ENCODE measurements around the gene FBXW12.

FBXW12 gene

GRCh38 chr3:48410205-48411040 lies 38.4 kb downstream of the FBXW12 start:
- no peak overlapping the region for H3K4me3 ChIP-seq (ENCODE audit: low read depth, low read length)
- POLR2A ChIA-PET = no interaction called here
- TF ChIP-seq CTCF (IDR thresholded peaks at IDR 0.05; ENCODE audit: insufficient read depth, low read length, missing control alignments) = no peak
- no peak for DNase-seq (ENCODE audit: low read depth, low spot score)
- CTCF ChIA-PET = interaction anchor here (3.3 to 16.0 kb wide), 2 partner anchors 9 to 20 kb away, joined by 16 to 749 read pairs; partner anchors contain the start of gene PLXNB1

GRCh38 chr3:48411041-48411588 lies 39.1 kb downstream of the FBXW12 start:
- DNase-seq (ENCODE audit: low read depth, low spot score) = no peak
- ChIA-PET CTCF (interaction anchor here (3.3 to 16.0 kb wide), 2 partner anchors 10 to 19 kb away, joined by 16 to 749 read pairs; partner anchors contain the start of gene PLXNB1), POLR2A (interaction anchor here (0.6 kb wide), 1 partner anchor 36 kb away, joined by 3 read pairs; the partner anchor contains the start of gene ATRIP)
- TF ChIP-seq CTCF (IDR thresholded peaks at IDR 0.05; ENCODE audit: insufficient read depth, low read length, missing control alignments) = no peak
- H3K4me3 ChIP-seq (ENCODE audit: low read depth, low read length) = no peak overlapping the region

GRCh38 chr3:48411606-48412374 lies 39.8 kb downstream of the FBXW12 start:
- no peak for TF ChIP-seq CTCF (IDR thresholded peaks at IDR 0.05; ENCODE audit: insufficient read depth, low read length, missing control alignments)
- ChIA-PET POLR2A (interaction anchor here (0.6 kb wide), 1 partner anchor 35 kb away, joined by 3 read pairs; the partner anchor contains the start of gene ATRIP), CTCF (interaction anchor here (0.8 to 16.0 kb wide), 3 partner anchors 11 to 146 kb away, joined by 3 to 749 read pairs (median 16); partner anchors contain the start of gene PLXNB1)
- no peak overlapping the region for H3K4me3 ChIP-seq (ENCODE audit: low read depth, low read length)
- no peak for DNase-seq (ENCODE audit: low read depth, low spot score)

GRCh38 chr3:48412375-48413001 lies 40.5 kb downstream of the FBXW12 start:
- ChIA-PET CTCF (interaction anchor here (0.8 to 16.0 kb wide), 3 partner anchors 11 to 145 kb away, joined by 3 to 749 read pairs (median 16); partner anchors contain the start of gene PLXNB1), POLR2A (no interaction called here)
- DNase-seq (ENCODE audit: low read depth, low spot score) = no peak
- TF ChIP-seq CTCF (IDR thresholded peaks at IDR 0.05; ENCODE audit: insufficient read depth, low read length, missing control alignments) = no peak
- no peak overlapping the region for H3K4me3 ChIP-seq (ENCODE audit: low read depth, low read length)

GRCh38 chr3:48413086-48413485 lies 41.1 kb downstream of the FBXW12 start:
- TF ChIP-seq CTCF (IDR thresholded peaks at IDR 0.05; ENCODE audit: insufficient read depth, low read length, missing control alignments) = no peak
- H3K4me3 ChIP-seq (ENCODE audit: low read depth, low read length) = no peak overlapping the region
- ChIA-PET CTCF (interaction anchor here (3.3 to 16.0 kb wide), 2 partner anchors 12 to 17 kb away, joined by 16 to 749 read pairs; partner anchors contain the start of gene PLXNB1), POLR2A (no interaction called here)
- no peak for DNase-seq (ENCODE audit: low read depth, low spot score)

Measured in AG04449 (cell line).